Vagina (tissue), 2 donors: ENCODE data around the gene TMEM31. TPM values are rescaled to one million over a fixed set of nuclear protein-coding genes. Genes with fewer than 3 reads are reported as not detected.
"Not testable (repeated sequence)": the region's sequence is repeated elsewhere in the genome, so short reads cannot be mapped to it uniquely, and the experiment has no call there.

ENCODE experiments used
- DNase-seq, 2 donors: peaks; one replicate each; pipeline ENCODE4 v3.0.0-alpha.2; 2017; ENCODE audit errors: extremely low spot score in 2 of 2
- H3K27ac ChIP-seq: fragments of 200-600 bp; sonication (generic); one replicate; pipeline ENCODE4 v1.5.1; 2019
- H3K27me3 ChIP-seq: fragments of 200-600 bp; sonication (generic); one replicate; pipeline ENCODE4 v1.5.1; 2019
- H3K36me3 ChIP-seq, 2 donors: fragments of 200-600 bp; sonication (generic); one replicate each; pipeline ENCODE4 v1.5.1; 2017 to 2019
- H3K4me1 ChIP-seq: fragments of 200-600 bp; sonication (generic); one replicate; pipeline ENCODE4 v1.5.1; 2019
- H3K4me3 ChIP-seq, 2 donors: fragments of 200-600 bp; sonication (generic); 1 replicate in 1 of 2; 2 replicates in 1 of 2; pipeline ENCODE4 v1.5.1; 2016 to 2019
- H3K9me3 ChIP-seq: fragments of 200-600 bp; sonication (generic); one replicate; pipeline ENCODE4 v1.5.1; 2019
- CTCF ChIP-seq, 3 experiments: fragments of 450-650 bp in 2 of 3; fragments of 200-600 bp in 1 of 3; sonication (generic) in 1 of 3; IDR thresholded peaks; one replicate each; pipeline ENCODE4 v1.5.1; 2017 to 2019; ENCODE audit warnings: antibody characterized with exemption in 3 of 3, mild to moderate bottlenecking in 2 of 3, moderate library complexity in 2 of 3
- POLR2A ChIP-seq, 2 donors: fragments of 450-650 bp; IDR thresholded peaks; one replicate each; pipeline ENCODE4 v1.6.1; 2017; ENCODE audit warnings: antibody characterized with exemption in 2 of 2, mild to moderate bottlenecking in 2 of 2, moderate library complexity in 2 of 2
- POLR2AphosphoS5 ChIP-seq, 2 donors: sonication (generic); formaldehyde crosslinking; IDR thresholded peaks; one replicate each; pipeline ENCODE4 v1.9.0; 2017; ENCODE audit warnings: antibody characterized with exemption in 2 of 2, mild to moderate bottlenecking in 2 of 2, low read depth in 1 of 2; ENCODE audit not compliant: insufficient read depth in 1 of 2
- intact Hi-C: fragments of 100-400 bp; cut with DNase I; formaldehyde crosslinking; loops from one replicate; pipeline ENCODE4 v1.15.1; 2023
- total RNA-seq: library from RNA; depleted of rRNA; stranded (reverse); fragments of >200 nt; gene quantifications from one replicate; pipeline ENCODE4 v1.2.3, GENCODE V29; 2016

Gene TMEM31
- total RNA-seq, 1 donor from 2014 or later = not detected

- intact Hi-C loops = no loop called here
Observed at GRCh38 chrX:103756736-103757135, 46.0 kb downstream of the TMEM31 start.

GRCh38 chrX:103758555-103758954, 47.8 kb downstream of the TMEM31 start:
- no peaks in the 10 kb centered on the region for H3K36me3 ChIP-seq
- H3K27ac ChIP-seq = no peak overlapping the region
- intact Hi-C loops = no loop called here
- H3K9me3 ChIP-seq = no peaks in the 10 kb centered on the region
- H3K27me3 ChIP-seq = no peaks in the 10 kb centered on the region
- H3K4me3 ChIP-seq = no peak overlapping the region
- TF ChIP-seq POLR2AphosphoS5 (IDR thresholded peaks at IDR 0.05; ENCODE audit: insufficient read depth in 1 of 2, low read depth in 1 of 2) (no peak), CTCF (IDR thresholded peaks at IDR 0.05) (no peak), POLR2A (IDR thresholded peaks at IDR 0.05) (no peak)
- DNase-seq = no peak
- H3K4me1 ChIP-seq = no peaks in the 10 kb centered on the region

More at GRCh38 chrX:103756736-103757135, 46.0 kb downstream of the TMEM31 start:
- Histone ChIP-seq H3K4me1 (no peaks in the 10 kb centered on the region), H3K36me3 (no peaks in the 10 kb centered on the region), H3K9me3 (no peaks in the 10 kb centered on the region), H3K4me3 (no peak overlapping the region), H3K27me3 (no peaks in the 10 kb centered on the region), H3K27ac (no peak overlapping the region)
- DNase-seq = no peak
- TF ChIP-seq POLR2AphosphoS5 (IDR thresholded peaks at IDR 0.05; ENCODE audit: insufficient read depth in 1 of 2, low read depth in 1 of 2) (no peak), POLR2A (IDR thresholded peaks at IDR 0.05) (no peak), CTCF (IDR thresholded peaks at IDR 0.05) (no peak)

- H3K9me3 ChIP-seq, H3K27me3 ChIP-seq, H3K27ac ChIP-seq, H3K4me3 ChIP-seq, DNase-seq, H3K4me1 ChIP-seq, H3K36me3 ChIP-seq, intact Hi-C loops: not testable (repeated sequence)
Observed at GRCh38 chrX:103763541-103763940, 52.8 kb downstream of the TMEM31 start.

Other genes with a start within 250 kb of the TMEM31 start
- 0.98 TPM for gene RAB40A, start 191.4 kb upstream of the TMEM31 start, total RNA-seq
- gene TCEAL4, start 125.4 kb upstream of the TMEM31 start, total RNA-seq = 140 TPM
- gene TCEAL3, start 102.9 kb upstream of the TMEM31 start, total RNA-seq = 32.7 TPM
- 93.1 TPM for gene TCEAL1, start 81.9 kb upstream of the TMEM31 start, total RNA-seq
- gene MORF4L2, start 24.2 kb upstream of the TMEM31 start, total RNA-seq = 170 TPM
- 8.8 TPM for gene PLP1, start 65.9 kb downstream of the TMEM31 start, total RNA-seq
- gene RAB9B, start 121.3 kb downstream of the TMEM31 start, total RNA-seq = 0.98 TPM